ENCODE results near the gene PCDHAC2. TPM values are rescaled to one million over a fixed set of nuclear protein-coding genes. Genes with fewer than 3 reads are reported as not detected.
A peak's percentile ranks its signal among the peaks of the same experiment; 100 is the strongest.

The PCDHAC2 gene
- total RNA-seq, 1 donor from 2014 or later: 1.9 TPM

DNA sequence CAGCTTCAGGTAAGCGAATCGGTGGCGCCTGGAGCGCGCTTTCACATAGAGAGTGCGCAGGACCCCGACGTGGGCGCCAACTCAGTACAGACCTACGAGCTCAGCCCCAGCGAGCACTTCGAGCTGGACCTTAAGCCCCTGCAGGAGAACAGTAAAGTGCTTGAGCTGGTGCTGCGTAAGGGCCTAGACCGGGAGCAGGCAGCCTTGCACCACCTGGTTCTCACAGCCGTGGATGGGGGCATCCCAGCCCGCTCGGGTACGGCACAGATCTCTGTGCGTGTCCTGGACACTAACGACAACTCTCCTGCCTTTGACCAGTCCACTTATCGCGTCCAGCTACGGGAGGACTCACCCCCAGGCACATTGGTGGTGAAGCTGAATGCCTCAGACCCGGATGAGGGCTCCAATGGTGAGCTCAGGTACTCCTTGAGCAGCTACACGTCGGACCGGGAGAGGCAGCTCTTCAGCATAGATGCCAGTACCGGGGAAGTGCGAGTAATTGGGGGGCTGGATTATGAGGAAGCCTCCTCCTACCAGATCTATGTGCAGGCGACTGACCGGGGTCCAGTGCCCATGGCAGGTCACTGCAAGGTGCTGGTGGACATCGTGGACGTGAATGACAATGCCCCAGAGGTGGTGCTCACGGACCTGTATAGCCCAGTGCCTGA lies 1.1 kb downstream of the PCDHAC2 start:
- peak overlapping the region; percentile 91 for H3K4me2 ChIP-seq
- H3K4me1 ChIP-seq: peaks cover 21% of the 10 kb centered on the region
- H3K9ac ChIP-seq: no peak overlapping the region
- H4K20me1 ChIP-seq (ENCODE audit: low read depth): peaks cover 80% of the 10 kb centered on the region
- peak overlapping the region; percentile 80 for H2AFZ ChIP-seq (replicated peaks)
- Mint-ChIP-seq H3K4me1 (peaks cover 25% of the 10 kb centered on the region), H3K36me3 (peaks cover 5% of the 10 kb centered on the region), H3K4me3 (peak overlapping the region; percentile 80), H3K27ac (no peak overlapping the region), H3K27me3 (ENCODE audit: insufficient read depth, low read depth) (peaks cover 4% of the 10 kb centered on the region), H3K9me3 (no peaks in the 10 kb centered on the region)
- no peaks in the 10 kb centered on the region for H3K36me3 ChIP-seq
- no peaks in the 10 kb centered on the region for H3K9me3 ChIP-seq (ENCODE audit: low read depth)
- no peak for DNase-seq (ENCODE audit: low spot score)
- peaks cover 65% of the 10 kb centered on the region for H3K27me3 ChIP-seq
- peak; percentile 48 for TF ChIP-seq EZH2 (IDR thresholded peaks at IDR 0.05)
- TF ChIP-seq, protein P1, sequence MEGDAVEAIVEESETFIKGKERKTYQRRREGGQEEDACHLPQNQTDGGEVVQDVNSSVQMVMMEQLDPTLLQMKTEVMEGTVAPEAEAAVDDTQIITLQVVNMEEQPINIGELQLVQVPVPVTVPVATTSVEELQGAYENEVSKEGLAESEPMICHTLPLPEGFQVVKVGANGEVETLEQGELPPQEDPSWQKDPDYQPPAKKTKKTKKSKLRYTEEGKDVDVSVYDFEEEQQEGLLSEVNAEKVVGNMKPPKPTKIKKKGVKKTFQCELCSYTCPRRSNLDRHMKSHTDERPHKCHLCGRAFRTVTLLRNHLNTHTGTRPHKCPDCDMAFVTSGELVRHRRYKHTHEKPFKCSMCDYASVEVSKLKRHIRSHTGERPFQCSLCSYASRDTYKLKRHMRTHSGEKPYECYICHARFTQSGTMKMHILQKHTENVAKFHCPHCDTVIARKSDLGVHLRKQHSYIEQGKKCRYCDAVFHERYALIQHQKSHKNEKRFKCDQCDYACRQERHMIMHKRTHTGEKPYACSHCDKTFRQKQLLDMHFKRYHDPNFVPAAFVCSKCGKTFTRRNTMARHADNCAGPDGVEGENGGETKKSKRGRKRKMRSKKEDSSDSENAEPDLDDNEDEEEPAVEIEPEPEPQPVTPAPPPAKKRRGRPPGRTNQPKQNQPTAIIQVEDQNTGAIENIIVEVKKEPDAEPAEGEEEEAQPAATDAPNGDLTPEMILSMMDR (IDR thresholded peaks at IDR 0.05): no peak
- peaks cover 29% of the 10 kb centered on the region for H3F3A ChIP-seq (ENCODE audit: low read depth)
- peak overlapping the region; percentile 75 for H3K4me3 ChIP-seq
- no peak overlapping the region for H3K27ac ChIP-seq
- no peaks in the 10 kb centered on the region for H3K79me2 ChIP-seq (ENCODE audit: low read depth)

DNA sequence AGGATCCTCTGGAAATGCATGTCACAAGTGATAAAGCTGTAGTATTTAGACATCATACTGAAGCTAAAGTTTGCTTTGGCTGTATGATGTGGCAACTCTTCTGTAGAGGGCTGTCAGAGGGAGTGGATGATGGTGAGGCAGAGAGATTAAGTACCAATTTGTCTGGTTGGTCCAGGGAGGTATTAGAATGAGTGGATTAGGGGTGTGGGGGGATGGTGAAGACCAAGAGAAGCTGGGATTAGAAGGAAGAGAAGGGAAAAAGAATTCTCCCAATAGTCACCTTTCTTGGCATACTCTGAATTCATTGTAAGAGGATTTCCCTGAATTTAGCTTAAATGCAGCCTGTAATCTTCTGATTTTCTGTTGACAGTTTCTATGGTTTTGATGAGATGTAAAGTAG lies 3.6 kb downstream of the PCDHAC2 start:
- Mint-ChIP-seq H3K9me3 (no peaks in the 10 kb centered on the region), H3K4me3 (no peak overlapping the region), H3K4me1 (peaks cover 18% of the 10 kb centered on the region), H3K27ac (no peak overlapping the region), H3K27me3 (ENCODE audit: insufficient read depth, low read depth) (peaks cover 4% of the 10 kb centered on the region), H3K36me3 (peaks cover 5% of the 10 kb centered on the region)
- Histone ChIP-seq H3K36me3 (no peaks in the 10 kb centered on the region), H3K4me2 (peak overlapping the region; percentile 35), H3K79me2 (ENCODE audit: low read depth) (no peaks in the 10 kb centered on the region), H3K27ac (no peak overlapping the region), H3K9me3 (ENCODE audit: low read depth) (no peaks in the 10 kb centered on the region), H4K20me1 (ENCODE audit: low read depth) (peaks cover 78% of the 10 kb centered on the region), H3K4me3 (no peak overlapping the region), H3K4me1 (peaks cover 21% of the 10 kb centered on the region), H3F3A (ENCODE audit: low read depth) (peaks cover 29% of the 10 kb centered on the region), H3K9ac (no peak overlapping the region), H2AFZ (replicated peaks) (no peak overlapping the region), H3K27me3 (peaks cover 49% of the 10 kb centered on the region)
- peak; percentile 22 for DNase-seq (ENCODE audit: low spot score)
- TF ChIP-seq EZH2 (IDR thresholded peaks at IDR 0.05): no peak
- TF ChIP-seq EZH2phosphoT487 (IDR thresholded peaks at IDR 0.05): peak; percentile 65
- TF ChIP-seq, protein P1 (IDR thresholded peaks at IDR 0.05): no peak

DNA sequence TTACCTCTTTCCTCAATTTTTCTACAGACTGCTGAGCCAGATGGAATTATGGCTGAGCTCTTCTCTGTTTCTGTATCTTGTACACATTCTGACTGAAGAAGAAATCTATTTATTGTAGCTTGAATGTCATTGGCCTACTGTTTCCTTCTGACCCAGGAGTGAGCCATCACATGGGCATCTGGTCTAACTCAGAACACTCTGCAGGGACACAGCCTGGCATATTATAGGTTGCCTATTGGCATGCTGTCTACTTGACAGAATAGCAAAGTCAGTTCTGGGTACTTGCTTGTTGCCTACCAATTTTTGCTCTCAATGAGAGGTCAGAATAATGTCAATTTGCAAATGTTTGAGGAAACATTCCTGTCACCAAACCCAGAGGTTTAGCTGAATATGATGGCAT lies 7.3 kb downstream of the PCDHAC2 start:
- no peaks in the 10 kb centered on the region for H3K36me3 Mint-ChIP-seq
- H3K4me3 Mint-ChIP-seq: no peak overlapping the region
- DNase-seq (ENCODE audit: low spot score): no peak
- no peak for TF ChIP-seq EZH2 (IDR thresholded peaks at IDR 0.05)
- TF ChIP-seq, protein P1 (IDR thresholded peaks at IDR 0.05): no peak
- TF ChIP-seq EZH2phosphoT487 (IDR thresholded peaks at IDR 0.05): no peak
- Histone ChIP-seq H3K27ac (no peak overlapping the region), H4K20me1 (ENCODE audit: low read depth) (peaks cover 48% of the 10 kb centered on the region), H3K27me3 (peaks cover 12% of the 10 kb centered on the region), H3K9ac (no peak overlapping the region), H3K79me2 (ENCODE audit: low read depth) (no peaks in the 10 kb centered on the region), H3K9me3 (ENCODE audit: low read depth) (no peaks in the 10 kb centered on the region), H3F3A (ENCODE audit: low read depth) (peaks cover 6% of the 10 kb centered on the region), H2AFZ (replicated peaks) (no peak overlapping the region), H3K4me2 (no peak overlapping the region), H3K4me3 (no peak overlapping the region), H3K4me1 (peaks cover 11% of the 10 kb centered on the region), H3K36me3 (no peaks in the 10 kb centered on the region)
- H3K27me3 Mint-ChIP-seq (ENCODE audit: insufficient read depth, low read depth): no peaks in the 10 kb centered on the region
- no peak overlapping the region for H3K27ac Mint-ChIP-seq
- no peaks in the 10 kb centered on the region for H3K9me3 Mint-ChIP-seq
- H3K4me1 Mint-ChIP-seq: peaks cover 5% of the 10 kb centered on the region

All from neural progenitor cell (in vitro differentiated cells).